Posterior vena cava (tissue), 2 donors: Measurements from ENCODE around the gene PTPRN. TPM values are rescaled to one million over a fixed set of nuclear protein-coding genes. Genes with fewer than 3 reads are reported as not detected.
A peak's percentile ranks its signal among the peaks of the same experiment; 100 is the strongest.

Experiments used
- DNase-seq: peaks from one replicate; pipeline ENCODE4 v3.0.0-alpha.2; 2020; ENCODE audit warnings: low spot score
- intact Hi-C, 2 donors: fragments of 100-400 bp; cut with DNase I; formaldehyde crosslinking; loops; one replicate each; pipeline versions ENCODE4 v1.14.1 to v1.14.2; 2022 to 2023
- microRNA-seq, 2 donors: library from miRNA; unstranded; fragments of <30 nt; microRNA quantifications; one replicate each; pipeline ENCODE4 v1.2.0, GENCODE V29; 2020 to 2021; ENCODE audit warnings: borderline microRNAs expressed in 2 of 2
- total RNA-seq, 2 donors: library from RNA; stranded (reverse); fragmentation: NEBNext Ultra II Directional; extraction: Animal tissue kit (Norgen Biotek cat#: 25700); gene quantifications; one replicate each; pipeline ENCODE4 v1.2.1, GENCODE V29; 2021
- donor health status: DM: yes; HTN: yes; CAD: no.
- donor health status: DM: yes; HTN: yes; CAD: no.

Gene PTPRN
- total RNA-seq, 2 donors from 2014 or later = not detected

DNA sequence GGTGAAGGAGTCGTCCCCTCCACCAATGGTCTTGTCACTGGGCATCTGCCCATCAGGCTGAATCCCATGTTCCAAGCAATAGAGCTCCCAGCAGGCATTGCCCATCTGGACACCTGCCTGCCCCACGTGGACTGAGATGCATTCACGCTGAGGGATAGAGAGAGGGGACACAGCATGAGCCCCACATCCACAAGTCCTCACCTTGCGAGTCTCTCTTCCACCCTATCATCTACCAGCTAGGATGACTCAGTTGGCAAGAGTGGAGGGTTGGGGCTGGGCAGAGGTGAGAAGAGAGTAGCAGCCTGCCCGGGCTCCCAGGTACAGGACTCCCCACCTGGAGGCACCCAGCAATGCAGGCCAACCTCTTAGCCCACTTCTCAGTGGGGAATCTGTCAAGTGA lies 57.1 kb downstream of the PTPRN start:
- intact Hi-C loops = no loop called here
- DNase-seq = peak; percentile 72

DNA sequence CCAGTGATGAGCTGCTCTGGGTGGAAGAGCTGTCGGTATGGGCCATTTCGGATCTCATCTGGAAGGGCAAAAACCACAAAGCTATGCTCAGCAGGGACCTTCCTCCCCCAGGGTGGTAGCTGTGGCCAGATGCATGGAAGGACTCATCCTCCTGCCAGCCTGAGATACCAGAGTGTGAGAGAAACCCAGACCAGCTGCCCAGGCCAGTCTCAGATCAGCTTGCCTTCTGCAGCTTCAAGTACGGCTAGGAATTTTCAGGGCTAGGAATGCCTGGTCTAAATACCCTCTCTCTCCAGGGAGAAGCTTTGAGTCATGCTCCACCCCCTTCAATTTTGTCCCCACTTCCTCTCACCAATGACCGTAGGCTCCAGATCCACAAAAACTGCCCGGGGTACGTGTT lies 57.5 kb downstream of the PTPRN start:
- intact Hi-C loops = no loop called here
- DNase-seq = peak; percentile 36

DNA sequence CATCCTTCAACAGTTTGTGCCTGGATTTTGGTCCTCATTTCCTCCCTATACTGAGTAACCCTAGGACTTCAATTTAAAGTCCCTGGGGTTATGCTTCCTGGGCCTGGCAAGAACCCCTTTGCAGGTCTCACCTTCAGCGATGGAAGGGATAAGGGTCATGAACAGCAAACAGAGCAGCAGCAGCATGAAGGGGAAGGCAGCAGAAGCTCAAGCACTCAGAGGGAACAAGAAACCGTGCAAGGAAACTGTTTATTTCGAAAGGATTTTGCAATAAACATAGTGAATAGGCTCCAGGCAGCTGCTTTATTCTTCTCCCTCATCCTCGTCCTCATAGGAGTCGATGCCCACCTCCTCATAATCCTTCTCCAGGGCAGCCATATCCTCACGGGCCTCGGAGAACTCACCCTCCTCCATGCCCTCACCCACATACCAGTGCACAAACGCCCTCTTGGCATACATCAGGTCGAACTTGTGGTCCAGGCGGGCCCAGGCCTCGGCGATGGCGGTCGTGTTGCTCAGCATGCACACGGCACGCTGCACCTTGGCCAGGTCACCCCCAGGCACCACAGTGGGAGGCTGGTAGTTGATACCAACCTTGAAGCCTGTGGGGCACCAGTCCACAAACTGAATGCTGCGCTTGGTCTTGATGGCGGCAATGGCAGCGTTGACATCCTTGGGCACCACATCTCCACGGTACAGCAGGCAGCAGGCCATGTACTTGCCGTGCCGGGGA lies 59.0 kb downstream of the PTPRN start:
- DNase-seq = no peak
- intact Hi-C loops = no loop called here

DNA sequence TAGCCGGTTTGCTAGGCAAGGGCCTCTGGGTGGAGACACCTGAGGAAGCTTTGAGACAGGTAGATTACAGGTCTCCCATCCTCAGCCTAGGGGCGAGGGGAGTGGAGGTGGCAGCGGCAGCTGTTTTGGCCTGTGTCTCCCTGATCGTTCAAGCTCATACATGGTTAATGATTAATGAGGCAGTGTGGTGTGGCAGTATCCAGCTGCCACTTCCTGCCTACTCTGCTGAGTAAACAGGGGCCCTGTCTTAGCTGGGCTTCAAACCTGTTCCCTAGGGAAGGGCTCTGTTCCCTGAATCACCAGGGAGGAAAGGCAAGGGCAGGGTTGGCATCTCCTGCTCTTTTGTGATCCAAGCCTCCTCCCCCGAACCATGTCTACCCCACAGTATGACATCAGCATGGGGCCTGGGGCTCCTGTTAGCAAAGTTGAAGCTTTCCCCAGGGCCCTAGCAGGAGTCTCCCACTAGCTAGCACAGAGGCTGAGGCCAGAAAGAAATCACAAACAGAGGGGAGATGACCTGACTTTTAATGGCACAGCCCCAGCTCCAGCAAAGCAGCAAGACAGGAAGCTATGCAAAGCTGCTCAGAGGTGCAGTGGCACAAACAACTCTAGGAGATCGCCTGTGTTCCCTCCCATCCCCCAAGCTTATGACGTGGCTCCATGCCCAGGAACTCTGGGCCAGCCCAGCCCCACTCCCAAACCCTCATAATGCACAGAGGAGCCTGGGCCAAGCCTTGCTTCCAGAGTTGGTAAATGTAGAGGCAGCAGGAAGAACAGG lies 59.8 kb downstream of the PTPRN start:
- intact Hi-C loops = no loop called here
- no peak for DNase-seq

DNA sequence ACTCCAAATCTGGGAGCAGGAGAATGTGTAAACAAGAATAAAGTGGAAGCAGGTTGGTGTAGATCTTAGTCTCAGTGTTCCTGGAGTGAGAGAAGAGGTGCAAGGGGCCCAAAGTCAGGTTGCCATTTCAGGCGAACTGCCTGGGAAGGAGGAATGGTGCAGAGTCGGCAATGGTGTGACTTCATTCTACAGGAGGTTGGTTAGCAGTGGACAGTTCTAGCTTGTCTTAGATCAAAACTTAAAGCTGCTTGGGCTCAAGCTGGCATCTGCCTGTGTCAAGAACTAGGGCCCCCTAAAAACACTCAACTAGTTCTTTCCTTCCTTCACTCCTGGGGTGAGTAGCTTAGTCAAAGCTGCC lies 60.4 kb downstream of the PTPRN start:
- intact Hi-C loops = no loop called here
- no peak for DNase-seq

DNA sequence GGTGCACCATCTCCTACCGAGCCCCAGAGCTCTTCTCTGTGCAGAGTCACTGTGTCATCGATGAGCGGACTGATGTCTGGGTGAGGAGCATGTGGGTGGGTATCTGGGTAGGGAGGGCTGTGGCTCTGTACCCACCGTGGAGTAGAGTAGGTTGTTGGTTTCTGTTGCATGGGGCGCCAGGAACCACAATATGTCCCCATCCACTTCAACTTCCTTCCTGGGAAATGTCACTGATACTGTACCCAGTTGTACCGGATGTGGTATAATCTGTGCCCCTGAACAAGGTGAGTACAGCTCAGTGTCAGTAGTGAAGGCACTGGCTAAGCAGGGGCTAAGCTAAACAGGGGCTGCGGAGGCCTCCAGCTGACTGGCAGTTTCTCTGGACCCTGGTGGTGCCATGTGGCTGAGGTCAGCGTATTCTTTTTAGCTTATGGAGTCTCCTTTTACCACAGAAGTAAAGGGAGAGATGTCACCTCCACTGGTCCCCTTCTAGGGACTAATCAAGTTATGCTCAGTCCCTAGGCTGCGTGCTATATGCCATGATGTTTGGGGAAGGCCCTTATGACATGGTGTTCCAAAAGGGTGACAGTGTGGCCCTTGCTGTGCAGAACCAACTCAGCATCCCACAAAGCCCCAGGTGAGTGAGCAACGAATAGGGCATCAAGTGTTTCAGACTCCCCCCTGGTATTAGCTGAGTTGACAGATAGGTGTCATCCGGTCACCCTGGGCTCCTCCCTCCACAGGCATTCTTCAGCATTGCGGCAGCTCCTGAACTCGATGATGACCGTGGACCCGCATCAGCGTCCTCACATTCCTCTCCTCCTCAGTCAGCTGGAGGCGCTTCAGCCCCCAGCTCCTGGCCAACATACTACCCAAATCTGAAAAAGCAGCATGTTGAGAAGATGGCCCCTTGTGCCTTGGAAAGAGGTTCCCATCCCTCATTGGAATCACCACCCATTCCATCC lies 61.2 kb downstream of the PTPRN start:
- no peak for DNase-seq
- intact Hi-C loops = no loop called here

DNA sequence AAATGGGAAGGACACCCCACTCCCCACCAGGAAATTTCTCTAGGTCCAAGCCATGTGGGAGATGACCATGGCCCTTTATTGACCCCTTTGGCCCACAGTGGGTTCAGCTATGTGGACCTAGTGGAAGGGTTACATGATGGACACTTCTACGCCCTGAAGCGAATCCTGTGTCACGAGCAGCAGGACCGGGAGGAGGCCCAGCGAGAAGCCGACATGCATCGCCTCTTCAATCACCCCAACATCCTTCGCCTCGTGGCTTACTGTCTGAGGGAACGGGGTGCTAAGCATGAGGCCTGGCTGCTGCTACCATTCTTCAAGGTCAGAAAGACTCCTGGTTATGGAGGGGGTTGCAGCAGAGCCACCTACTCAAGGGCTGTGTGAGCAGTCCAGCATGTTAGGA lies 62.6 kb downstream of the PTPRN start:
- intact Hi-C loops = no loop called here
- no peak for DNase-seq

DNA sequence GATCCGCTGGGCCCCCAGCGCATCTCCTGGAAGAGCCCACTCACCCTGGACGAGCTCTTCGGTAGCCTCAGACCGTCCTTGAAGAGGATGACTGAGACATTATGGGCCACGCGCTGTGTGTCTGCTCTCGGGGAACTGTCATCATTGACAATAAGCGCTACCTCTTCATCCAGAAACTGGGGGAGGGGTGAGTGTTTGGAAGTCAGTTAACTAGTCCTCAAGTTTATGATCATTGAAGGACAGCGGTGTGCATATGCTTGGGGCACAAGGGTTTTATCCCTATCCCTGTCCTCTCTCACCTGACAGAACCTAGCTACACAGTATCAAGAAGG lies 63.3 kb downstream of the PTPRN start:
- intact Hi-C loops = no loop called here
- no peak for DNase-seq

DNA sequence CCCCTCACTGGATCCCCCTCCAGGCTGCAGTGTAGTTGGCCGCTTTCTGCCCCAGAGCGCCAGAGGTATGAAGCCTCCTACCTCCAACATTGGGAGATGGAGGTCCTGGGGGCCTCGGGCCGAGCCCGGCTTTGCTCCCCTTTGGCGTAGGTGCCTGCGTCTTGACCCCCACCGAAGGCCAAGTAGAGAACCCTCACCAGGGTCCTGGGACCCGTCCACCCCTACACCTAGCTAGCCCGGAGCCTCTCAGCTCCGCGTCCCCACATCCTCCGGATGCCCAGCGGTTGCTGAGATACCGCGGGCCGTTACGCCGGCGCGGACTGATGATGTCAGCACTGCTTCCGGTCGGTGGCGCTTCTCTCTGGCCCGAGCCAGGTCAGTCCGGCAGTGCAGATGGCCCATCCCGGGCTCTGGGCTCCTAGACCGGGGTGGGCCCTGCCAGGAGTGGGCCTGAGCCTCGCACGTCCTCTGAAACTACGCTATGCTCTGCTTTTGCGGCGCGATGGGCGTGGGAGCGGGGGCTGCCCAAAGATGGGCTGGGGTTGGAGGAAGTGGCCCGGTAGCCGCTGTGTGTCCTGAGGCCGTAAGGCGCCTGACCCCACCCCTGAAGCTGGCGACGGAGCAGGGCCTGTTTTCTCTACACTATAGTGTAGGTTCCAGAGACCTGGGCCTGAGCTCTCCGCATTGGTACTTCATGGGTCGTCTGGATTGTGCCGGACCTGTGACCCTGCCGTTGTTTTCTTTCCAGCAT lies 63.9 kb downstream of the PTPRN start, which contains the start of the genes GLB1L and STK16:
GLB1L (minus strand) TSS at position 297 of the 751 bp plus-strand sequence. CDS start 1,871 bp downstream, outside the sequence.
STK16 (plus strand) TSS at position 332 of the 751 bp plus-strand sequence. CDS start 521 bp downstream, outside the sequence.
- peak; percentile 99 for DNase-seq

DNA sequence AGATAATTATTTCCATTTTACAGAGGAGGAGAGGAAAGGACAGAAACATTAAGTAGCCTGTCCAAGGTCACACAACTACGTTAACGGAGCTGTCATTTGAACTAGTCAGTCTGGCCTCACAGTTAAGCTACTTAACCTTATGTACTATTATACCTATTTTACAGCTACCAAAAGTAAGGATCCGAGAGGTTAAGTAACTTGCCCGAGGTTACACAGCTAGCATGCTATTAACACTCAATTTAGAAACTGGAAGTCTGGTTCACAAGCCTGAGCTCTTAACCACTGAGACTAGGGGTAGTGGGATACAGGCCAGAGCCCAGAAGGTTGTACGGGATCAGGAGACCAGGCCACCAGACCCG lies 64.4 kb downstream of the PTPRN start:
- intact Hi-C loops = no loop called here
- DNase-seq = no peak

More for the DNA sequence above, 63.9 kb downstream of the PTPRN start, which contains the start of the genes GLB1L and STK16:
- intact Hi-C loops = no loop called here

DNA sequence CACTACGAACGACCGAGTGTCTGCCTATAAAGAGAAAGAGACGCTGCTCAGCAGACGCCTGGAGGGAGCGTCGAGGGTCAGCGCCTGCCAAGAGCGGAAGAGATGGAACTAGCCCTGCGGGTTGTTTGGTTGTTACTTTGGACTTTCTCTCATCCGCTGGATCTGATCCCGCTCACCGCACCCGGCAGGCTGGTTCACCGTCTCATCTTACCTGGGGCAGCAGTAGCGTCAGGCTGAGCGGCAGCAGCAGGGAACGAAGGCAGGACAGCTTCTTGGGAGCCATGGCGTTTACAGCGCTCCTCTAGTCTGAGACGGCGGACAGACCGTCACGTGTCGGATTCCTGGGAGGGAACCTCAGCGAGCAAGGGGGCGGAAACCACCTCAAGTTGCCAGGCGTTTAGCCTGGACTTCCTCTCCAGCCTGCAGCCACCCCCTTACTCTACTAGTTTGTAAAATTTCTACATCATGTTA lies 65.9 kb downstream of the PTPRN start:
- no peak for DNase-seq

More for the DNA sequence above, 65.9 kb downstream of the PTPRN start:
- intact Hi-C loops = no loop called here

Small RNA genes lying within 50 kb of the gene (microRNA-seq; reads per million reads assigned to microRNA genes)
- 0 to 0.26 reads per million in 2 donors for gene MIR153-1

Other genes starting within 250 kb of the PTPRN start
- not detected for gene IHH, start 248.5 kb downstream of the PTPRN start, total RNA-seq
- gene NHEJ1, start 148.6 kb downstream of the PTPRN start, total RNA-seq = 10 to 100 TPM in 1 of 2 donors, 1 to 10 TPM in 1; 8.9 to 11.6 TPM
- 1 to 10 TPM in 1 of 2 donors, under 1 TPM in 1; 0.71 to 2.1 TPM for gene SLC23A3, start 139.4 kb downstream of the PTPRN start, total RNA-seq
- 10 to 100 TPM; 46.7 to 49.2 TPM for gene CNPPD1, start 132.5 kb downstream of the PTPRN start, total RNA-seq
- 10 to 100 TPM; 54.4 to 56.8 TPM for gene RETREG2, start 131.1 kb downstream of the PTPRN start, total RNA-seq
- gene ZFAND2B, start 102.6 kb downstream of the PTPRN start, total RNA-seq = 10 to 100 TPM; 33.8 to 34.7 TPM
- gene ABCB6, start 90.4 kb downstream of the PTPRN start, total RNA-seq = 10 to 100 TPM; 16.0 to 24.2 TPM
- gene ATG9A, start 79.8 kb downstream of the PTPRN start, total RNA-seq = 10 to 100 TPM; 28.5 to 38.5 TPM
- 10 to 100 TPM; 11.5 to 24.2 TPM for gene ANKZF1, start 79.6 kb downstream of the PTPRN start, total RNA-seq
- 1 to 10 TPM; 5.3 to 7.5 TPM for gene GLB1L, start 64.0 kb downstream of the PTPRN start, total RNA-seq
- 10 to 100 TPM; 15.8 to 16.5 TPM for gene STK16, start 63.9 kb downstream of the PTPRN start, total RNA-seq
- not detected for gene TUBA4B, start 56.2 kb downstream of the PTPRN start, total RNA-seq
- gene TUBA4A, start 55.5 kb downstream of the PTPRN start, total RNA-seq = 10 to 100 TPM; 25.6 to 25.9 TPM
- gene DNAJB2, start 30.0 kb downstream of the PTPRN start, total RNA-seq = 10 to 100 TPM; 42.0 to 45.7 TPM
- not detected for gene RESP18, start 23.3 kb upstream of the PTPRN start, total RNA-seq
- 10 to 100 TPM; 41.9 to 44.0 TPM for gene DNPEP, start 78.5 kb upstream of the PTPRN start, total RNA-seq
- 1,000 to 10,000 TPM; 6,561 to 7,652 TPM for gene DES, start 109.0 kb upstream of the PTPRN start, total RNA-seq
- 100 to 1,000 TPM; 175 to 217 TPM for gene SPEG, start 125.4 kb upstream of the PTPRN start, total RNA-seq
- 10 to 100 TPM; 33.9 to 42.8 TPM for gene GMPPA, start 189.5 kb upstream of the PTPRN start, total RNA-seq
- gene ASIC4, start 205.1 kb upstream of the PTPRN start, total RNA-seq = under 1 TPM in 1 of 2 donors, not detected in 1; 0.38 TPM
- gene CHPF, start 234.4 kb upstream of the PTPRN start, total RNA-seq = 10 to 100 TPM; 42.9 to 51.1 TPM
- 1 to 10 TPM; 3.0 to 3.2 TPM for gene TMEM198, start 234.6 kb upstream of the PTPRN start, total RNA-seq